ENCODE results near the gene MOAP1. TPM values are rescaled to one million over a fixed set of nuclear protein-coding genes. Genes with fewer than 3 reads are reported as not detected.
"Not testable (repeated sequence)": the region's sequence is repeated elsewhere in the genome, so short reads cannot be mapped to it uniquely, and the experiment has no call there.

MOAP1 gene
- total RNA-seq, 1 donor from 2014 or later, result 15.8 TPM

DNA sequence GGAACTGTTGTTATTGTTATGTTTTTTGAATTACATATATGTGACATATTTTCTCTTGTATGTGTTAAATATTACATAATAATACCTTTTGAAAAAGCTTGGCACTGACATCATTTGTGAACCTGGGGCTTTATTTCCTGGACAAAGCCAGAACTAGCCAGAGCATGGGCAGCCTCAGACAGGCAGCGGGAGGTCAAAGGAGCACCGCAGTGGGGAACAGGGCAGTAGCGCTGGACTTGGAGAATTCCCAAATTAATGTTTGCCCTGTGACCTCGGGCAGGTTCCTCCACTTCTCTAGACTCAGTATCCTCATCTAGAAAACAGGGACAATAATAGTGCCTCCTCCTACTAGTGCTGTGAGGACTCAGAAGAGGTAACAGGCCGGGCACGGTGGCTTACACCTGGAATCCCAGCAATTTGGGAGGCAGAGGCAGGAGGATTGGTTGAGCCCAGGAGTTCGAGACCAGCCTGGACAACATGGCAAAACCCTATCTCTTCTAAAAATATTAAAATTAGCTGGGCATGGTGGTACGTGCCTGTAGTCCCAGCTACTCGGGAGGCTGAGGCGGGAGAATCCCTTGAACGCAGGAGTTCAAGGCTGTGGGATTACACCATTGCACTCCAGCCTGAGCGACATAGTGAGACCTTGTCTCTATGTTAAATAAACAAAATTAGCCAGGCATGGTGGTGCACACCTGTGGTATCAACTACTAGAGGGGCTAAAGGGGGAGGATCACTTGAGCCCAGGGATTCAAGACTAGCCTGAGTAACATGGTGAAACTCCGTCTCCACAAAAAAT is 41.6 kb downstream of the MOAP1 start:
- FAIRE-seq, result no peak
- Histone ChIP-seq H3K27me3 (ENCODE audit: control insufficient read depth, insufficient read depth, low read length) (no peaks in the 10 kb centered on the region), H3K4me3 (ENCODE audit: low read depth, low read length) (no peak overlapping the region), H3K36me3 (ENCODE audit: control insufficient read depth, insufficient read depth, low read length) (no peaks in the 10 kb centered on the region)
- no peak for DNase-seq (ENCODE audit: low read depth)
- TF ChIP-seq, protein P1, sequence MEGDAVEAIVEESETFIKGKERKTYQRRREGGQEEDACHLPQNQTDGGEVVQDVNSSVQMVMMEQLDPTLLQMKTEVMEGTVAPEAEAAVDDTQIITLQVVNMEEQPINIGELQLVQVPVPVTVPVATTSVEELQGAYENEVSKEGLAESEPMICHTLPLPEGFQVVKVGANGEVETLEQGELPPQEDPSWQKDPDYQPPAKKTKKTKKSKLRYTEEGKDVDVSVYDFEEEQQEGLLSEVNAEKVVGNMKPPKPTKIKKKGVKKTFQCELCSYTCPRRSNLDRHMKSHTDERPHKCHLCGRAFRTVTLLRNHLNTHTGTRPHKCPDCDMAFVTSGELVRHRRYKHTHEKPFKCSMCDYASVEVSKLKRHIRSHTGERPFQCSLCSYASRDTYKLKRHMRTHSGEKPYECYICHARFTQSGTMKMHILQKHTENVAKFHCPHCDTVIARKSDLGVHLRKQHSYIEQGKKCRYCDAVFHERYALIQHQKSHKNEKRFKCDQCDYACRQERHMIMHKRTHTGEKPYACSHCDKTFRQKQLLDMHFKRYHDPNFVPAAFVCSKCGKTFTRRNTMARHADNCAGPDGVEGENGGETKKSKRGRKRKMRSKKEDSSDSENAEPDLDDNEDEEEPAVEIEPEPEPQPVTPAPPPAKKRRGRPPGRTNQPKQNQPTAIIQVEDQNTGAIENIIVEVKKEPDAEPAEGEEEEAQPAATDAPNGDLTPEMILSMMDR (IDR thresholded peaks at IDR 0.05; ENCODE audit: insufficient read depth, low read length, severe bottlenecking), result no peak

DNA sequence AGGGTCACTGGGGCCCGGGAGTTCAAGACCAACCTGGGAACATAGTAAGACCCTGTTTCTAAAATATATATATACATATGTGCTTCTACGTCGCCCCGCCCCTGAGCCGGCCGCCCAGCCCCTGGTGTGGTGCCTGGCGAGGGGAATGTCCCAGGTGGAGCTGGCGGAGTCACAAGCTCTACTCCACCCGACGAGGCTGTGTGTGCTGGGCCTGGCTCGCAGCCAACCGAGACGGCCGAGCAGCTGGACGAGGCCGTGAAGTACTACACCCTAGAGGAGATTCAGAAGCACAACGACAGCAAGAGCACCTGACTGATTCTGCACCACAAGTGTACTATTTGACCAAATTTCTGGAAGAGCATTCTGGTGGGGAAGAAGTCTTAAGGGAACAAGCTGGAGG is 46.8 kb downstream of the MOAP1 start:
- no peaks in the 10 kb centered on the region for H3K27me3 ChIP-seq (ENCODE audit: control insufficient read depth, insufficient read depth, low read length)
- no peaks in the 10 kb centered on the region for H3K36me3 ChIP-seq (ENCODE audit: control insufficient read depth, insufficient read depth, low read length)
- FAIRE-seq (no peak), DNase-seq (ENCODE audit: low read depth) (no peak)
- TF ChIP-seq, protein P1 (IDR thresholded peaks at IDR 0.05; ENCODE audit: insufficient read depth, low read length, severe bottlenecking), result peak; percentile 30
- no peak overlapping the region for H3K4me3 ChIP-seq (ENCODE audit: low read depth, low read length)

DNA sequence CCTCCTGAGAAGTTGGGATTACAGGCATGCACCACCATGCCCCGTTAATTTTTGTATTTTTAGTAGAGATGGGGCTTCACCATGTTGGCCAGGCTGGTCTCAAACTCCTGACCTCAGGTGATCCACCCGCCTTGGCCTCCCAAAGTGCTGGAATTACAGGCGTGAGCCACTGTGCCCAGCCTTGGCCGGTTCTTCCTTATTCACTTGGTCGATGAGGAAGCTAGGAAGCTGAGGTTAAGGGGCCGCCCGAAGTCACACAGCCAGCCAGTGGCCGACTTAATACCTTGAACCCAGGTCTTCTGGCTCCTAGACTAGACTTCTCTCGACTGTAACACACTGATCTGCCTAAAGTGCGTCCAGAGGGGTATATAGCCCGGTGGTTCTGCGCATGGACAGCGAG is 48.2 kb downstream of the MOAP1 start:
- H3K4me3 ChIP-seq (ENCODE audit: low read depth, low read length); FAIRE-seq; H3K27me3 ChIP-seq (ENCODE audit: control insufficient read depth, insufficient read depth, low read length); DNase-seq (ENCODE audit: low read depth); H3K36me3 ChIP-seq (ENCODE audit: control insufficient read depth, insufficient read depth, low read length): not testable (repeated sequence)

DNA sequence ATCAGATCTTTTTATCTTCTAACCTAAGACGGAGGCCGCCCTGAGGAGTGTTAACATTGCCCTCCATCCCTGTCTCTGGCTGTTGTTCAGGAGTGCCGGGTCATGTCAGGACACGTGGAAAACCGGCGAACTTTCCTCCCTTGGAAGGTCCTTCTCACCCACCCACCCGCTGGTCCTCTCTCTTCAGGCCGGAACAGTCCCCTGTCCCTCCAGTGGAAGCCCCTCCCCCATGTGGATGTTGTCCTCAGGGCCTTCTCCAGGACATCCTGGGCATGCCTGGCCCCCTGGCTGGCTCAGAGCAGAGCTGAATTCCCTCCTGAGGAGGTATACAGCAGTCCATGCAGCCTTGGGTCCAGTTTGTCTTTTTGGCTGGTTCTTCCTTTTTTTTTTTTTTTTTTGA is 48.7 kb downstream of the MOAP1 start:
- TF ChIP-seq, protein P1 (IDR thresholded peaks at IDR 0.05; ENCODE audit: insufficient read depth, low read length, severe bottlenecking), result no peak
- Histone ChIP-seq H3K27me3 (ENCODE audit: control insufficient read depth, insufficient read depth, low read length) (no peaks in the 10 kb centered on the region), H3K4me3 (ENCODE audit: low read depth, low read length) (no peak overlapping the region), H3K36me3 (ENCODE audit: control insufficient read depth, insufficient read depth, low read length) (no peaks in the 10 kb centered on the region)
- FAIRE-seq, result no peak
- DNase-seq (ENCODE audit: low read depth), result no peak

DNA sequence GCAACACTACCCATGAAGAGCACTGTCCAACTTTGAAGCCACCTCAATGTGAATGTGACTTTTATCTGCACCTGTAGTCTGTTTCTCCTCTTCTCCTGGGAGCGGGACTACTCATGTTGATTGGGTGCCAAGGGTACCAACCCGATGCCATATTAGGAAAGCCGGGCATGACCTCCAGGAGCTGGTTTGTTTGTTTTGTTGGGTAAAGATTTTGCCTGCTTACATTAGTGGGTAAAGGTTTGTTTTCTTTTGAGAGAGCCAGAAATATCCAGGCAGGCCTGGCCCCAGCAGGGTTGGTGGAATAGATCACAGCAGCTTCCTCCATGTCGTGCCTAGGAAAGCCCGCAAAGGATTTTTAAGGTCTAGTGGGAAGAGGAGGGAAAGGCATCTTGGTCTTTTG is 49.3 kb downstream of the MOAP1 start:
- H3K36me3 ChIP-seq (ENCODE audit: control insufficient read depth, insufficient read depth, low read length), result no peaks in the 10 kb centered on the region
- FAIRE-seq, result no peak
- TF ChIP-seq, protein P1 (IDR thresholded peaks at IDR 0.05; ENCODE audit: insufficient read depth, low read length, severe bottlenecking), result no peak

DNA sequence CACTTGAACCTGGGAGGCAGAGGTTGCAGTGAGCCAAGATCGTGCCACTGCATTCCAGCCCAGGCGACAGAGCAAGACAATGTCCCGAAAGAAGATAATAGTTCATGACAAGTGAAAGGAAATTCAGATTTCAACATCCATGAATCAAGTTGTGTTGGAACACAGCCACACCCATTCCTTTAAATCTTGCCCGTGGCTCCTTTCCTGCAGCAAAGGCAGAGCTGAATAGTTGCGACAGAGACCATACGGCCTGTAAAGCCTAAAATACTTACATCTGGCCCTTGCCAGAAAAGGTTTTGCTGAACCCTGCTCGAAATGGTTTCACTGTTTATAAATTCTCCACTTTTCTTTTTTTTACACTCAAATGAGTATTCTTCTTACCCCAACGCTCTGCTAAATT is 51.2 kb downstream of the MOAP1 start:
- no peaks in the 10 kb centered on the region for H3K36me3 ChIP-seq (ENCODE audit: control insufficient read depth, insufficient read depth, low read length)
- no peak overlapping the region for H3K4me3 ChIP-seq (ENCODE audit: low read depth, low read length)
- peaks cover 2% of the 10 kb centered on the region for H3K27me3 ChIP-seq (ENCODE audit: control insufficient read depth, insufficient read depth, low read length)
- TF ChIP-seq, protein P1 (IDR thresholded peaks at IDR 0.05; ENCODE audit: insufficient read depth, low read length, severe bottlenecking), result no peak
- FAIRE-seq, result no peak
- peak; percentile 80 for DNase-seq (ENCODE audit: low read depth)

More for the DNA sequence above, 49.3 kb downstream of the MOAP1 start:
- no peak for DNase-seq (ENCODE audit: low read depth)
- Histone ChIP-seq H3K27me3 (ENCODE audit: control insufficient read depth, insufficient read depth, low read length) (no peaks in the 10 kb centered on the region), H3K4me3 (ENCODE audit: low read depth, low read length) (no peak overlapping the region)
